Measurements from ENCODE around the gene EXOSC3.
"Not testable (repeated sequence)": the region's sequence is repeated elsewhere in the genome, so short reads cannot be mapped to it uniquely, and the experiment has no call there.

EXOSC3 gene

DNA sequence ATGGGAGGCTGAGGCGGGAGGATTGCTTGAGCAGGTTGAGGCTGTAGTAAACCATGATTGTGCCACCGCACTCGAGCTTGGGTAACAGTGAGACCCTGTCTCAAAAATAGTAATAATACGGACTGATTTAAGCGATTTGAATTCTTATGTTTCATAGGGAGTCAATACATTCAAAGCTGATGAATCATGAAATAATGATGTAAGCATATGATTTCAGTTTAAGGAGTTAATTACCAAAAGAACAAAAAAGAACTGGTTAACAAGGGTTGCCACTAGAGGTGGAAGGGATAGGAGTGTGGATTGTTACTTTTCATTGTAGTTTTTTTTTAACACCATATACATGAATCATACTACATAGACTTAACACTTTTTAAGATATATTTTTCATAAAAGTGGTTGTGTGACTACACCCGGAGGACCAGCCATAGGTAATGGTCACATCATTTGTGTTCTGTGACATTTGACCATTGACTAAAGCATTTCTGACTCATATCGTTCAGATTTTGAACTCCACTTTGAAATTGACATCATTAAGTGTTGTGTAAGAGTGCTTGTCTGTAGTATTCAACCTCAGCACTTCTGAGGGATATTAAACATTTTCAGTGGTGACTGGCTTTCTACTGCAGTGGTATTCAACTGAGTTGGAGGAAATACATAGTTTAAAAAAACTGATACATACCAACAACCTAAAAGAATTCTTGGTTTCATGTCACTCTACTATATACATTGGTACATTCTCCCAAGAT lies 24.3 kb downstream of the EXOSC3 start:
- ChIA-PET CTCF (interaction anchor here (1.2 to 1.7 kb wide), 3 partner anchors 12 to 24 kb away, joined by 3 to 6 read pairs (median 3); partner anchors contain the start of gene EXOSC3), POLR2A (no interaction called here)
- DNase-seq (ENCODE audit: extremely low spot score) = no peak
- TF ChIP-seq, protein P1, sequence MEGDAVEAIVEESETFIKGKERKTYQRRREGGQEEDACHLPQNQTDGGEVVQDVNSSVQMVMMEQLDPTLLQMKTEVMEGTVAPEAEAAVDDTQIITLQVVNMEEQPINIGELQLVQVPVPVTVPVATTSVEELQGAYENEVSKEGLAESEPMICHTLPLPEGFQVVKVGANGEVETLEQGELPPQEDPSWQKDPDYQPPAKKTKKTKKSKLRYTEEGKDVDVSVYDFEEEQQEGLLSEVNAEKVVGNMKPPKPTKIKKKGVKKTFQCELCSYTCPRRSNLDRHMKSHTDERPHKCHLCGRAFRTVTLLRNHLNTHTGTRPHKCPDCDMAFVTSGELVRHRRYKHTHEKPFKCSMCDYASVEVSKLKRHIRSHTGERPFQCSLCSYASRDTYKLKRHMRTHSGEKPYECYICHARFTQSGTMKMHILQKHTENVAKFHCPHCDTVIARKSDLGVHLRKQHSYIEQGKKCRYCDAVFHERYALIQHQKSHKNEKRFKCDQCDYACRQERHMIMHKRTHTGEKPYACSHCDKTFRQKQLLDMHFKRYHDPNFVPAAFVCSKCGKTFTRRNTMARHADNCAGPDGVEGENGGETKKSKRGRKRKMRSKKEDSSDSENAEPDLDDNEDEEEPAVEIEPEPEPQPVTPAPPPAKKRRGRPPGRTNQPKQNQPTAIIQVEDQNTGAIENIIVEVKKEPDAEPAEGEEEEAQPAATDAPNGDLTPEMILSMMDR (IDR thresholded peaks at IDR 0.05; ENCODE audit: control extremely low read depth, extremely low read depth, low read depth, missing control alignments) = no peak

DNA sequence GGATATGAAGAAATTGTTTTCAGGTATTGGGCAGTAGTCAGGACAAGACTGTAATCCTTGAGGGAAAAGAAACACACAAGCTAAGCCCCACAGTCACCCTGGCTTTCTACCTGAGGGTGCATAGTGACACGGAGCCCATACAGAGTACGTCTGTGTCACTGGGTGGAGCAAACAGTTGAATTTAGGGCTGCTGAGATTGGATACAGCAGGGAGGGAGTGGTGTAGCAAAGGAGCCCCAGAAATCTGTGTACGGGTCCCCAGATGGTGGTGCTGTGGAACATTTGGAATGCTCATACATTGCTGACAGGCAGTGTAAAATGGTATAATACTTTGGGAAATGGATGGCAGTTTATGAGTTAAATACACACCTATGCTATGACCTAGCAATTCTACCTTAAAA lies 26.1 kb downstream of the EXOSC3 start:
- TF ChIP-seq, protein P1 (IDR thresholded peaks at IDR 0.05; ENCODE audit: control extremely low read depth, extremely low read depth, low read depth, missing control alignments) = no peak
- ChIA-PET CTCF (interaction anchor here (1.7 kb wide), 1 partner anchor 11 kb away, joined by 6 read pairs; no protein-coding TSS in a partner anchor), POLR2A (no interaction called here)
- DNase-seq (ENCODE audit: extremely low spot score) = no peak

DNA sequence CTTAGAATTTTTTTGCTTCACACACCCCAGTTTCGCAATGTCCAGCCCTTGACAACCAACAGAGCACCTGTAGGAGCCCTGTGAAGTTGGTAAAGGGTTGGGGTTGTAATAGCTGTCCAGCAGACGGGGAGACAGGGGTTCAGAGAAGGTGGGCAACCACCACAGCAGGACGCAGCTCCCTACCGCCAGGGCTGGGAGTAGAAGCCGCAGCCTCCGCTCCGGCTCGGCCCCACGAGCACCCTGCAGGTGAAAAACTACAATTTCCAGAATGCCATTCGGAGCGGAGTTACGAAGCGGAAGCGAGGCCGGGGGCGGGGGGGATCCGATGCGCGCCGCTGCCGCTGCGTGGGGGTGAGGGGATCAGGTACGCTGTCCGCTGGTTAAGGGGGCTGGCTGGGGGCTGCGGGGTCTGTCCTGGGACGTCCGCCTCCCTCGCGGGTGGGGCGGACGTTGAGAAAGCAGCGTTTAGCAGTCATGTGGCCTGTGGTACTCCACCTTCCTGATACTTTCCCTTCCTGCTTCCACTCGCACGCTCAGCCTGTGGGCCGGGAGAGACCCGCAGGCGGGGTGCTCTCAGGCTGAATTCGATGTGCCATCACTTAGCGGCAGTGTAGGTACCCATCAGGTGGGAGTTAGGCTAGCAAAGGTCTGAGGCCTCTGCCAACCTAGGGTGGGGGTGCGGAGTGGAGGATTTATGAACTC lies 31.2 kb downstream of the EXOSC3 start, which contains the start of gene TRMT10B:
TRMT10B (plus strand) TSS at position 317 of the 702 bp plus-strand sequence. CDS start 8,127 bp downstream, outside the sequence.
- peak; percentile 89 for DNase-seq (ENCODE audit: extremely low spot score)
- CTCF ChIA-PET = no interaction called here
- TF ChIP-seq, protein P1 (IDR thresholded peaks at IDR 0.05; ENCODE audit: control extremely low read depth, extremely low read depth, low read depth, missing control alignments) = no peak
- POLR2A ChIA-PET = no interaction called here

DNA sequence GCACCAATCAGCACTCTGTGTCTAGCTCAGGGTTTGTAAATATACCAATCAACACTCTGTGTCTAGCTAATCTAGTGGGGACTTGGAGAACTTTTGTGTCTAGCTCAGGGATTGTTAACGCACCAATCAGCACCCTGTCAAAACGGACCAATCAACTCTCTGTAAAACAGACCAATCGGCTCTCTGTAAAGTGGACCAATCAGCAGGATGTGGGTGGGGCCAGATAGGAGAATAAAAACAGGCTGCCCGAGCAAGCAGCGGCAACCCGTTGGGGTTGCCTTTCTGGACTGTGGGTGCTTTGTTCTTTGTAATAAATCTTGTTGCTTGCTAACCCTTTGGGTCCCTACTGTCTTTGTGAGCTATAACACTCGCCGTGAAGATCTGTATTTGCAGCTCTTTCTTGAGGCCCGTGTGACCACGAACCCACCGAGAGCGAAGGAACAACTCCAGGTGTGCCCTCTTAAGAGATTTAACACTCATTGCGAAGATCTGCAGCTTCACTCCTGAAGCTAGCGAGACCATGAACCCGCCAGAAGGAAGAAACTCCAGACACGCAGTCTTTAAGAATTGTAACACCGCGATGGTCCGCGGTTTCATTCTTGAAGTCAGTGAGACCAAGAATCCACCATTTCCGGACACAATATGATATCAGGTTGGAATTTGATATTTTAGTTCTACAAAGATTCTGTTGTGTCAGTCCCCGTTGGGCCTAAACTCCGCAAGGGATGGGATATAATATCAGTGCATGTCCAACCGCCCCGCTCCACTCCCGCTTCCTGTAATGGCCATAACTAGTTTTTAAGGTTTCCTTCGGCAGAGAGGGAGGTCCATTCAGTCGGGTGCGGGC lies 32.0 kb downstream of the EXOSC3 start:
- POLR2A ChIA-PET = no interaction called here
- TF ChIP-seq, protein P1 (IDR thresholded peaks at IDR 0.05; ENCODE audit: control extremely low read depth, extremely low read depth, low read depth, missing control alignments) = no peak
- CTCF ChIA-PET = interaction anchor here (1.1 kb wide), 1 partner anchor 160 kb away, joined by 3 read pairs; no protein-coding TSS in a partner anchor
- DNase-seq (ENCODE audit: extremely low spot score) = no peak

DNA sequence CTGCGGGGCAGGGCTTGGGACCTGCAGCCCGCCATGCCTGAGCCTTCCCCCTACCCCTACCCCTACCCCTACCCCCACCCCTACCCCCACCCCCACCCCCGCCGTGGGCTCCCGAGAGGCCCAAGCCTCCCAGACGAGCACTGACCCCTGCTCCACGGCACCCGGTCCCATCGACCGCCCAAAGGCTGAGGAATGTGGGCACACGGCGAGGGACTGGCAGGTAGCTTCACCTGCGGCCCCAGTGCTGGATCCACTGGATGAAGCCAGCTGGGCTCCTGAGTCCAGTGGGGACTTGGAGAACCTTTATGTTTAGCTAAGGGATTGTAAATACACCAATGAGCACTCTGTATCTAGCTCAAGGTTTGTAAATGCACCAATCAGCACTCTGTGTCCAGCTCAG lies 32.8 kb downstream of the EXOSC3 start:
- POLR2A ChIA-PET; DNase-seq (ENCODE audit: extremely low spot score): not testable (repeated sequence)
- CTCF ChIA-PET = interaction anchor here (1.1 kb wide), 1 partner anchor 161 kb away, joined by 3 read pairs; no protein-coding TSS in a partner anchor

GRCh38 chr9:37751704-37752103 lies 33.2 kb downstream of the EXOSC3 start:
- DNase-seq (ENCODE audit: extremely low spot score); POLR2A ChIA-PET: not testable (repeated sequence)
- CTCF ChIA-PET = interaction anchor here (1.1 kb wide), 1 partner anchor 162 kb away, joined by 3 read pairs; no protein-coding TSS in a partner anchor

- no peak for DNase-seq (ENCODE audit: extremely low spot score)
- ChIA-PET CTCF (no interaction called here), POLR2A (interaction anchor here (0.6 kb wide), 1 partner anchor 621 kb away, joined by 7 read pairs; no protein-coding TSS in a partner anchor)
- TF ChIP-seq, protein P1 (IDR thresholded peaks at IDR 0.05; ENCODE audit: control extremely low read depth, extremely low read depth, low read depth, missing control alignments) = no peak
Measured at GRCh38 chr9:37751186-37751585, 33.7 kb downstream of the EXOSC3 start.
